ENCODE data around the gene MFAP1.

MFAP1 gene

GRCh38 chr15:43799209-43799944, 25.1 kb downstream of the MFAP1 start:
- no peak for TF ChIP-seq REST (IDR thresholded peaks at IDR 0.05; ENCODE audit: low read depth)
- no peak for TF ChIP-seq TEAD4 (IDR thresholded peaks at IDR 0.05)
- TF ChIP-seq EGR1 (IDR thresholded peaks at IDR 0.05): no peak
- no peak for TF ChIP-seq NFIC (IDR thresholded peaks at IDR 0.05)
- no peak for TF ChIP-seq YY1 (IDR thresholded peaks at IDR 0.05; ENCODE audit: low read depth)
- no peak for TF ChIP-seq FOXM1 (IDR thresholded peaks at IDR 0.05; ENCODE audit: borderline replicate concordance, low read depth)
- no peak for TF ChIP-seq TAF1 (IDR thresholded peaks at IDR 0.05; ENCODE audit: low read depth)
- no peak for TF ChIP-seq CEBPB (IDR thresholded peaks at IDR 0.05)
- no peak for TF ChIP-seq MAX (IDR thresholded peaks at IDR 0.05)
- no peak for TF ChIP-seq ZBTB7A (IDR thresholded peaks at IDR 0.05; ENCODE audit: low read depth)
- TF ChIP-seq EP300 (IDR thresholded peaks at IDR 0.05; ENCODE audit: borderline replicate concordance): no peak
- no peak for TF ChIP-seq USF1 (IDR thresholded peaks at IDR 0.05)
- no peak for TF ChIP-seq CREB1 (IDR thresholded peaks at IDR 0.05; ENCODE audit: low read depth)
- TF ChIP-seq TCF12 (IDR thresholded peaks at IDR 0.05; ENCODE audit: low read depth): no peak
- TF ChIP-seq RAD21 (IDR thresholded peaks at IDR 0.05; ENCODE audit: low read depth): no peak

GRCh38 chr15:43796566-43796965, 27.9 kb downstream of the MFAP1 start:
- TF ChIP-seq CEBPB (IDR thresholded peaks at IDR 0.05) (no peak), MAX (IDR thresholded peaks at IDR 0.05) (no peak), REST (IDR thresholded peaks at IDR 0.05; ENCODE audit: low read depth) (no peak)

GRCh38 chr15:43795997-43796396, 28.5 kb downstream of the MFAP1 start:
- TF ChIP-seq CREB1 (IDR thresholded peaks at IDR 0.05; ENCODE audit: low read depth): no peak
- TF ChIP-seq FOXM1 (IDR thresholded peaks at IDR 0.05; ENCODE audit: borderline replicate concordance, low read depth): no peak
- TF ChIP-seq EP300 (IDR thresholded peaks at IDR 0.05; ENCODE audit: borderline replicate concordance): no peak
- TF ChIP-seq USF1 (IDR thresholded peaks at IDR 0.05): no peak
- no peak for TF ChIP-seq REST (IDR thresholded peaks at IDR 0.05; ENCODE audit: low read depth)
- TF ChIP-seq EGR1 (IDR thresholded peaks at IDR 0.05): no peak
- no peak for TF ChIP-seq MAX (IDR thresholded peaks at IDR 0.05)
- no peak for TF ChIP-seq YY1 (IDR thresholded peaks at IDR 0.05; ENCODE audit: low read depth)
- no peak for TF ChIP-seq RAD21 (IDR thresholded peaks at IDR 0.05; ENCODE audit: low read depth)
- TF ChIP-seq TAF1 (IDR thresholded peaks at IDR 0.05; ENCODE audit: low read depth): no peak
- no peak for TF ChIP-seq TCF12 (IDR thresholded peaks at IDR 0.05; ENCODE audit: low read depth)
- TF ChIP-seq TEAD4 (IDR thresholded peaks at IDR 0.05): no peak

GRCh38 chr15:43795197-43795596, 29.3 kb downstream of the MFAP1 start:
- TF ChIP-seq TEAD4 (IDR thresholded peaks at IDR 0.05) (no peak), CEBPB (IDR thresholded peaks at IDR 0.05) (no peak), TAF1 (IDR thresholded peaks at IDR 0.05; ENCODE audit: low read depth) (no peak), RAD21 (IDR thresholded peaks at IDR 0.05; ENCODE audit: low read depth) (no peak), EGR1 (IDR thresholded peaks at IDR 0.05) (no peak), REST (IDR thresholded peaks at IDR 0.05; ENCODE audit: low read depth) (no peak), MAX (IDR thresholded peaks at IDR 0.05) (no peak), YY1 (IDR thresholded peaks at IDR 0.05; ENCODE audit: low read depth) (no peak), NFIC (IDR thresholded peaks at IDR 0.05) (no peak)

Data from Ishikawa (cell line).